Ishikawa (cell line): Measurements from ENCODE around the gene ABCA8.

Experiments used
- CREB1 ChIP-seq: IDR thresholded peaks from 2 replicates; pipeline ENCODE4 v1.6.1; 2012; ENCODE audit warnings: low read depth
- EGR1 ChIP-seq: IDR thresholded peaks from 2 replicates; pipeline ENCODE4 v1.6.1; 2012
- EP300 ChIP-seq: IDR thresholded peaks from 2 replicates; pipeline ENCODE4 v1.6.1; 2012; ENCODE audit warnings: borderline replicate concordance
- FOXM1 ChIP-seq: IDR thresholded peaks from 2 replicates; pipeline ENCODE4 v1.6.1; 2012; ENCODE audit warnings: low read depth, borderline replicate concordance
- MAX ChIP-seq: IDR thresholded peaks from 2 replicates; pipeline ENCODE4 v1.6.1; 2012
- NFIC ChIP-seq: IDR thresholded peaks from 2 replicates; pipeline ENCODE4 v1.6.1; 2012
- RAD21 ChIP-seq: IDR thresholded peaks from 2 replicates; pipeline ENCODE4 v1.6.1; 2012; ENCODE audit warnings: low read depth
- REST ChIP-seq: IDR thresholded peaks from 2 replicates; pipeline ENCODE4 v1.6.1; 2012; ENCODE audit warnings: low read depth, mild to moderate bottlenecking
- TAF1 ChIP-seq: IDR thresholded peaks from 2 replicates; pipeline ENCODE4 v1.6.1; 2012; ENCODE audit warnings: low read depth, mild to moderate bottlenecking
- TCF12 ChIP-seq: IDR thresholded peaks from 2 replicates; pipeline ENCODE4 v1.6.1; 2012; ENCODE audit warnings: low read depth
- TEAD4 ChIP-seq: IDR thresholded peaks from 2 replicates; pipeline ENCODE4 v1.6.1; 2012
- ZBTB7A ChIP-seq: IDR thresholded peaks from 2 replicates; pipeline ENCODE4 v1.6.1; 2012; ENCODE audit warnings: low read depth

- TF ChIP-seq FOXM1: no peak
- no peak for TF ChIP-seq NFIC
- TF ChIP-seq EGR1: no peak
- TF ChIP-seq MAX: no peak
- TF ChIP-seq REST: no peak
- TF ChIP-seq RAD21: no peak
- TF ChIP-seq TCF12: no peak
- TF ChIP-seq CREB1: no peak
- no peak for TF ChIP-seq ZBTB7A
- no peak for TF ChIP-seq EP300
- TF ChIP-seq TAF1: no peak
- TF ChIP-seq TEAD4: no peak
Observed at GRCh38 chr17:68892193-68892592, 63.0 kb downstream of the ABCA8 start.
